Parathyroid adenoma (tissue), 2 donors: ENCODE results near the gene MEGF9.

Source experiments
- H2AFZ ChIP-seq: fragments of 300-600 bp; sonication (generic); one replicate; pipeline ENCODE4 v1.7.0; 2017; ENCODE audit warnings: antibody characterized with exemption, mild to moderate bottlenecking
- H3K27ac ChIP-seq: fragments of 300-600 bp; sonication (generic); one replicate; pipeline ENCODE4 v1.7.0; 2017
- H3K27me3 ChIP-seq: fragments of 300-600 bp; sonication (generic); one replicate; pipeline ENCODE4 v1.7.0; 2017; ENCODE audit warnings: low read length; ENCODE audit not compliant: control insufficient read depth, insufficient read depth
- H3K36me3 ChIP-seq: fragments of 300-600 bp; sonication (generic); one replicate; pipeline ENCODE4 v1.7.0; 2017; ENCODE audit warnings: low read length; ENCODE audit not compliant: control insufficient read depth, insufficient read depth
- H3K4me1 ChIP-seq: fragments of 300-600 bp; sonication (generic); one replicate; pipeline ENCODE4 v1.7.0; 2017; ENCODE audit warnings: control low read depth
- H3K4me2 ChIP-seq: fragments of 300-600 bp; sonication (generic); one replicate; pipeline ENCODE4 v1.7.0; 2017; ENCODE audit warnings: low read length
- H3K4me3 ChIP-seq: fragments of 300-600 bp; sonication (generic); one replicate; pipeline ENCODE4 v1.7.0; 2017; ENCODE audit warnings: low read depth, low read length
- H3K79me2 ChIP-seq: fragments of 300-600 bp; sonication (generic); one replicate; pipeline ENCODE4 v1.7.0; 2017; ENCODE audit warnings: control low read depth
- H3K9ac ChIP-seq: fragments of 300-600 bp; sonication (generic); one replicate; pipeline ENCODE4 v1.7.0; 2017; ENCODE audit warnings: mild to moderate bottlenecking
- H3K9me3 ChIP-seq: fragments of 300-600 bp; sonication (generic); one replicate; pipeline ENCODE4 v1.7.0; 2017; ENCODE audit warnings: low read length; ENCODE audit not compliant: control insufficient read depth
- CTCF ChIP-seq: fragments of 300-600 bp; sonication (generic); IDR thresholded peaks from one replicate; pipeline ENCODE4 v1.7.0; 2017; ENCODE audit warnings: antibody characterized with exemption, mild to moderate bottlenecking
- donor health status: primary hyperparathyroidism.

MEGF9 gene

GRCh38 chr9:120741191-120741590 is 26.9 kb upstream of the MEGF9 start:
- H3K27me3 ChIP-seq, result no peaks in the 10 kb centered on the region
- H3K79me2 ChIP-seq, result no peaks in the 10 kb centered on the region
- no peaks in the 10 kb centered on the region for H3K9me3 ChIP-seq
- H3K4me1 ChIP-seq, result no peaks in the 10 kb centered on the region
- no peak overlapping the region for H3K4me2 ChIP-seq
- no peaks in the 10 kb centered on the region for H3K36me3 ChIP-seq
- H2AFZ ChIP-seq, result no peak overlapping the region
- H3K27ac ChIP-seq, result no peak overlapping the region
- no peak for TF ChIP-seq CTCF
- H3K9ac ChIP-seq, result no peak overlapping the region
- H3K4me3 ChIP-seq, result no peak overlapping the region

- Histone ChIP-seq H3K27me3 (no peaks in the 10 kb centered on the region), H3K4me1 (no peaks in the 10 kb centered on the region), H3K36me3 (no peaks in the 10 kb centered on the region), H2AFZ (no peak overlapping the region), H3K9ac (no peak overlapping the region), H3K79me2 (no peaks in the 10 kb centered on the region), H3K4me2 (no peak overlapping the region), H3K4me3 (no peak overlapping the region), H3K9me3 (no peaks in the 10 kb centered on the region), H3K27ac (no peak overlapping the region)
- no peak for TF ChIP-seq CTCF
These were observed 25.9 kb upstream of the MEGF9 start for GRCh38 chr9:120740132-120740531.

GRCh38 chr9:120737416-120738165 is 23.3 kb upstream of the MEGF9 start:
- Histone ChIP-seq H3K79me2 (no peaks in the 10 kb centered on the region), H3K9ac (no peak overlapping the region), H3K27me3 (no peaks in the 10 kb centered on the region), H3K9me3 (no peaks in the 10 kb centered on the region), H3K4me2 (no peak overlapping the region), H3K36me3 (no peaks in the 10 kb centered on the region), H3K4me3 (no peak overlapping the region), H3K27ac (no peak overlapping the region), H3K4me1 (no peaks in the 10 kb centered on the region), H2AFZ (no peak overlapping the region)
- no peak for TF ChIP-seq CTCF

- Histone ChIP-seq H3K36me3 (no peaks in the 10 kb centered on the region), H3K9ac (no peak overlapping the region), H2AFZ (no peak overlapping the region), H3K27me3 (no peaks in the 10 kb centered on the region), H3K9me3 (no peaks in the 10 kb centered on the region), H3K4me1 (no peaks in the 10 kb centered on the region), H3K4me3 (no peak overlapping the region), H3K27ac (no peak overlapping the region), H3K79me2 (no peaks in the 10 kb centered on the region), H3K4me2 (no peak overlapping the region)
- TF ChIP-seq CTCF, result no peak
These were observed 22.6 kb upstream of the MEGF9 start for GRCh38 chr9:120736881-120737280.
